Endometrium (tissue), 2 donors: ENCODE measurements around the gene GARIN1A.
"Not testable (repeated sequence)": the region's sequence is repeated elsewhere in the genome, so short reads cannot be mapped to it uniquely, and the experiment has no call there.

Experiments used
- FAIRE-seq: peaks from 2 replicates; lab custom pipeline; 2012; peaks lifted over from hg19 to GRCh38; lab: Jason Lieb, UNC
- donor health status: control.
- donor health status: control.

The GARIN1A gene

GRCh38 chr7:128671992-128672391, at the start of gene GARIN1A:
Gene GARIN1A (plus strand): TSS chr7:128672292. CDS start chr7:128672398, 106 bp downstream.
- FAIRE-seq, result no peak

- not testable (repeated sequence) for FAIRE-seq
These were observed 45.0 kb upstream of the GARIN1A start for GRCh38 chr7:128627124-128627523.

DNA sequence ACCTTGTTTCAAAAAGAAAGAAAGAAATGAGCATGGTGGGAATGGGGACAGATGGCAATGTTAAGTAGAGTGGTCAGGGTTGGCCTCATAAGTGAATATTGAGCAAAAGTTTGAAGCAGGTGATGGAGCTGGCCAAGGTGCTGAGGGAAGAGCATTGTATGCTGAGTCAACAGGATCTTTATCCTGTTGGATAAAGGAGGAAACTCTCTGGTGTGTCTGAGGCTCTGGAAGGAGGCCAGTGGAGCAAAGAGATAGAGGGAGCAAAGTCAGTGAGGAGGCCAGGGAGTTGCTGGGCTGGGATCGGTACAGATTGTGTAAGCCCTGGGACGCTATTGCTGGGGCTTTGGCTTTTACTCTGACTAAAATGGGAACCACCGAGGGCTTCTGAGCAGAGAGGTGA, 38.2 kb upstream of the GARIN1A start:
- not testable (repeated sequence) for FAIRE-seq

DNA sequence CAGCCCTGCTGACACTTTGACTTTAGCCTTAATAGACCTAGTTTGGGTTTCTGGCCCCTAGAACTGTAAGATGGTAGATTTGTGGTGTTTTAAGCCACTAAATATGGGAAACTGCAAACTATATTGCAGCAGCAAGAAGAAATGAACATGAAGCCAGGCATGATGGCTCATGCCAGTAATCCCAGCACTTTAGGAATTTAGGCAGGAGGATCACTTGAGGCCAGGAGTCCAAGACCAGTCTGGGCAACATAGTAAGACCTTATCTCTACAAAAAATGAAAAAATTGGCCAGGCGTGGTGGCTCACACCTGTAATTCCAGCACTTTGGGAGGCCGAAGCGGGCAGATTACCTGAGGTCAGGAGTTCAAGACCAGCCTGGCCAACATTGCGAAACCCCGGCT, 26.9 kb upstream of the GARIN1A start:
- not testable (repeated sequence) for FAIRE-seq

GRCh38 chr7:128645844-128646243, 26.2 kb upstream of the GARIN1A start:
- FAIRE-seq, result not testable (repeated sequence)

DNA sequence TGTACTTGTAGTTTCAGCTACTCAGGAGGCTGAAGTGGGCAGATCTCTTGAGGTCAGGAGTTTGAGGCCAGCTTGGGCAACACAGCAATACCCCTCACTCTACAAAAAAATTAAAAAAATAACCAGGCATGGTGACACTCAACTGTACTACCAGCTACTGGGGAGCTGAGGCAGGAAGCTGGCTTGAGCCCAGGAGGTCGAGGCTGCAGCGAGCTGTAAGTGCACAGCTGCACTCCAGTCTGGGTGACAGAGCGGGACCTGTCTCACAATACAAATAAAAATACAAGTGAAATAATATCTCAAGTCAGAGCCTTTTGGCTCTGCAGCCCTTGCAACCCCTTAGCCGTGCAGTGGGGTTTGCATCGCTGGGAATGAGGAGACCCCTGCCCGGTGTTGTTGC, 25.2 kb upstream of the GARIN1A start:
- not testable (repeated sequence) for FAIRE-seq

GRCh38 chr7:128651096-128651495, 21.0 kb upstream of the GARIN1A start:
- not testable (repeated sequence) for FAIRE-seq

DNA sequence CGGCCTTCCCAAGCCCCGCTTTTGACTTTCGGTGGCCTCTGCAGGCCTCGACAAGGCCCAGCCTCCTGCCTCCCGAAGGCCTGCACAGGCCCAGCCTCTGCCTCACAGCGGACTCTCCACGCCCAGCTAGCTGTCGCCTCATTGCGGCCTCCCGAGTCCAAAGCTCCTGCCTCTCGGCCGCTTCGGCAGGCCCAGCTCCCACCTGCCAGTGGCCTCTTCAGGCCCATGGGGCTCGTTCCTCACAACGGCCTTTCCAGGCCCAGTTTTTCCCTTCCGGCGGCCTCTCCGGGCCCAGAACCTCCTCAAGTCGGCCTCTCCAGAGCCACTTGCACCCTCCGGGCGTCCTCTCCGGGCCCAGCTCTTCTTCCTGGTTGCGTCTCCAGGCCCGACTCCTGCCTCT, 19.5 kb upstream of the GARIN1A start:
- not testable (repeated sequence) for FAIRE-seq

DNA sequence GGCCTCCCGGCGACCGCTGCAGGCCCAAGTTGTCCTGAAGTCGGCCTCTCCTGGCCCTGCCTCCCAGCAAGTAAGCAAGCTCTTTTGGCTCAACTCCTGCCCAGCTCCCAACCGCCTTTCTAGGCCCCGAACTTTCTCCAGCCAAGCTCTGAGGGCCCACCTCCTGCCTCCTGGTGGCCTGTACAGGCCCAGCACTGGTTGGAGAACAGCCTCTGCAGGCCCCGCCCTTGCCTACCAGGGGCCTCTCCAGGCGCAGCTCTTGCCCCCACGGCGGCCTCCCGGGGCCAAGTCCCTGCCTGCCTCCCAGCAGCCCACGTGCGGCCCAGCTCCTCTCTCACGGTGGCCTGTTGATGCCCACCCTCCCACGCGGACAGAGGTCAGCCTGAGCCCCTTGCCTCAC, 18.9 kb upstream of the GARIN1A start:
- not testable (repeated sequence) for FAIRE-seq

- FAIRE-seq, result not testable (repeated sequence)
These were observed 18.0 kb upstream of the GARIN1A start for GRCh38 chr7:128654080-128654479.

- not testable (repeated sequence) for FAIRE-seq
These were observed 17.6 kb upstream of the GARIN1A start for GRCh38 chr7:128654501-128654900.

- FAIRE-seq, result not testable (repeated sequence)
These were observed 13.7 kb upstream of the GARIN1A start for GRCh38 chr7:128658428-128658827.

- FAIRE-seq, result no peak
These were observed 11.5 kb upstream of the GARIN1A start for GRCh38 chr7:128660596-128660995.

DNA sequence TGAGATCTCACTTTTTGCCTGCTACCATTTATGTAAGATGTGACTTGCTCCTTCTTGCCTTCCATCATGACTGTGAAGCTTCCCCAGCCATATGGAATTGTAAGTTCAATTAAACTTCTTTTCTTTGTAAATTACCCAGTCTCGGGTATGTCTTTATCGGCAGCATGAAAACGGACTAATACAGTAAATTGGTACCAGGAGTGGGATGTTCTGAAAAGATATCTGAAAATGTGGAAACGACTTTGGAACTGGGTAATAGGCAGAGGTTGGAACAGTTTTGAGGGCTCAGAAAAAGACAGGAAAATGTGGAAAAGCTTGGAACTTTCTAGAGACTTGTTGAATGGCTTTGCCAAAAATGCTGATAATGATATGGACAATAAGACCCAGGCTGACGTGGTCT, 10.6 kb upstream of the GARIN1A start:
- FAIRE-seq, result no peak

GRCh38 chr7:128662091-128662490, 10.0 kb upstream of the GARIN1A start:
- FAIRE-seq, result no peak

DNA sequence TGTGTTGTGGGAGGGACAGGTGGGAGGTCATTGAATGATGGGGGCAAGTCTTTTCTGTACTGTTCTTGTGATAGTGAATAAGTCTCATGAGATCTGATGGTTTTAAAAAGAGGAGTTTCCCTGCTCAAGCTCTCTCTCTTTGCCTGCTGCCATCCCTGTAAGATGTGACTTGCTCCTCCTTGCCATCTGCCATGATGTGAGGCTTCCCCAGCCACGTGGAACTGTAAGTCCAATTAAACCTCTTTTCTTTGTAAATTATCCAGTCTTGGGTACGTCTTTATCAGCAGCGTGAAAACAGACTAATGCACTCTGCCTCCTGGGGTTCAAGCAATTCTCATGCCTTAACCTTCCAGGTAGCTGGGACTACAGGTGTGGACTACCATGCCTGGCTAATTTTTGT, 8.9 kb upstream of the GARIN1A start:
- FAIRE-seq, result not testable (repeated sequence)

DNA sequence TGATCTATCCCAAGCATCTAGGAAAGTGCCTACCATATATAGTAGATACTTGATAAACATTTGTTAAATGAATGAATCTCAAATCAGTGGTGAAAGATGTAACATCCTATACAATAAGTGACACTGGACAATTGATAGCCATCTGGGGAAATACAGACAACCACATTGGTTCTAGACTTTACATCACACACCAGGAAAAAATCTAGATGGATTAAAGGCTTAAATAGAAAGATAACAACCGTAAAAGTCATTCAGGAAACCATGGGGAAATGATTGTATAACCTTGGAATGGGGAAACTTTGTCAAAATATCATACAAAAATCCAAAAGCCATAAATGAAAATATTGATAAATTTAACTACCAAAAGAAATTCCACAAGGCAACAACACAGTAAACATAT, 7.0 kb upstream of the GARIN1A start:
- no peak for FAIRE-seq

- no peak for FAIRE-seq
These were observed 5.9 kb upstream of the GARIN1A start for GRCh38 chr7:128666200-128666599.

GRCh38 chr7:128672927-128673517, 930 bp downstream of the GARIN1A start:
- FAIRE-seq, result no peak

DNA sequence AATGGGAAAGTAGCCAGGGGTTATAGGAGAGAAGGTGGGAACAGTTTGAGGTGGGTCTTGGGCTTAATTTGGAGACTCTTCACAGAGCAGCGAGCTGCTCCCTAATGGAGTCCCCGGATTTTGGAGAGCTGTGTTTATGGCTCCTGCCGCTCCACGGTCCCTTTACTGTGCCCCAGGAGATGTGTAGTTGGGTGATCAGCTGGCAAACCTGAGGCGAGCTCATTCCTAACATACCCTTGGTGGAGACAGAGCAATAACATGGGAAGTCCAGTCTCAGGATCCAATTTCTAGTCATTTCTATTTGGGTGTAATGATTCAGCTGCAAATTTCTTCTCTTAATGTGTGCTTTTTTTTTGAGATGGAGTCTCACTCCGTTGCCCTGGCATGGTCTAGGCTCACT, 1.5 kb downstream of the GARIN1A start:
- no peak for FAIRE-seq

- FAIRE-seq, result no peak
These were observed 4.6 kb downstream of the GARIN1A start for GRCh38 chr7:128676665-128677064.

DNA sequence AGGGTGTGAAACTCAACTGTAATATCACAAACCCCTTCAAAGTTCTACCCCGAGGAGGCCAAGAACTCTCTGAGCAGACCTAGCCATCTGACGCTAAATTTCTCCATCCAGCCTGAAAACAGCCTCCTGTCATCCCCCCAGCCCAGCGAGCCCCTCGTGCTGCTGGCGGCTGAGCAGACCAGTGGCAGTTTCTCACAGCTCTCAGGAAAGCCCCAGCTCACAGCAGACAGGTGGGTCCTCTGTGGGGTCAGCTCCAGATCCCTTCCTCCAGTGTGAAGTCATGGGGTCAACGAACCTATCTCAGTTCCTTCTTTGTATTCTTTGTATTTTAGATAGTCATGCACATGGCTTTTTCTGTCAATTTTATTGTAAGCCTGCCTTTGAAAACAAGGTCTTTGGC, 7.8 kb downstream of the GARIN1A start:
- no peak for FAIRE-seq

- FAIRE-seq, result no peak
These were observed 9.9 kb downstream of the GARIN1A start for GRCh38 chr7:128681794-128682537.

- FAIRE-seq, result not testable (repeated sequence)
These were observed 11.2 kb downstream of the GARIN1A start for GRCh38 chr7:128683270-128683669.
